GM19099 (cell line): ENCODE data around the gene TNXB.

Source experiments
- POLR2A ChIP-seq: IDR thresholded peaks from 3 replicates; pipeline ENCODE4 v1.6.1; 2011; ENCODE audit warnings: low read depth; ENCODE audit not compliant: insufficient read length; ENCODE audit errors: extremely low read depth

Gene TNXB

DNA sequence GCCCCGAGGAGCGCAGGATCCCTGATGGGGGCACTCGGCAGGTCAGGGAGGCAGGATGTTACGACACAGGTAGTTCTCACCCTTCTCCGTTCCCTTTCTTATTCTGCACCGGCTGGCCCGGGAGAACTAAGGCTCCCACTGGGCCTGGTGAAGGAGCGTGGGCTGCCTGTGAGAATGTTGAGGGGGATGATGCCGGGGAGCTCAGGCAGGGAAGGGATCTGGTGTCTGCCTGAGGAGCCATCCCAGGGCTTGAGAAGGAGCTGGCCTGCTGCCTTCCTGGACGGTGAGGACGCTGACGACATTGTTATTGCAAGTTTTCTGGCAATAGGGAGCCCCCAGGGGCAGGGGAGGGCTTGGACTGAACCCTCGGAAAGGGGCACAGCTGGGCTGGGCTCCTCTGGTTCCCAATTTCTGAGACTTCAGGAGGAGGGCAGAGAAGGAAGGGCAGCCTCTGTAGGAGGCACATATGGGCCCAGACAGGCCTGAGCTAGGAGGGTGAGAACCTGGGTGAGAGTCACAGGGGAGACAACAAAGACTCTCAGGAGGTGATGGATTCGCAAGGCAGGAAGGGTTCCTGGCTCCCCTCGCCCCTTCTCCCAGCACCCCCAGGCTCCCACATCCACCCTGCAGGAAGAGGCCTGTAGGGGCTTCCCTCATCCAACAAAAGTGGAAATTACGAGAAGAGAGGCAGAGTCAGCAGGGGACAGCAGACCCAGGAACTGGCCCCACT, 38.2 kb downstream of the TNXB start:
- no peak for TF ChIP-seq POLR2A

DNA sequence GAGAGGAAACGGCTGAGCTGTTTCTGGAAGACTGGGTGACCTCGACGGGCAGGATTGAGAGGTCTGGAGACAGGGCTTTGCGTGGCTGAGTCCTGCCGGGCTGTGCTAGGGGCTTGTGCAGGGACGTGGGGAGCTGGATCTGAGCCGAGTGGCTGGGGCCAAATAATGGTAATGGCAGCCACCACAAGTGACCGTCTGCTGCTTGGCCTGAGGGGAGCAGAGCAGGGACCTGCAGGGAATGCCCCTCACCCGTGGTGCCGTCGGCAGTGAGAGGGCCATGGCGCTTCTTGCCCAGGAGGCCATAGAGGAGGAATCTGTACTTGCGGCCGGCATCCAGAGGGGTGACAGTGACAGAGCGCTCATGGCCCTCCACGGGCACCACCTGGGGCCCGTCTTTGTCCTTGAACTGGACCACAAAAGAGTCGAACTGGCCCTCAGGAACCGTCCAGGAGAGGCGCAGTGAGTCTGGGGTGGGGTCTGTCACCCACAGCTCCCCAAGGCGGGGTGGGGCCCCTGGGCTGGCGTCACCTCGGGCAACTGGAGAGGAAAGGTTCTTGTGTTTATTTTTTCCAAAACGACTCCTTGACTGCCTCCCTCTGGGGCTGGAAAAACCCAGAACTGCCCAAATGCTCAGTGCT, 39.1 kb downstream of the TNXB start:
- TF ChIP-seq POLR2A = no peak

- TF ChIP-seq POLR2A = no peak
Observed at GRCh38 chr6:32069460-32069859, 39.7 kb downstream of the TNXB start.

DNA sequence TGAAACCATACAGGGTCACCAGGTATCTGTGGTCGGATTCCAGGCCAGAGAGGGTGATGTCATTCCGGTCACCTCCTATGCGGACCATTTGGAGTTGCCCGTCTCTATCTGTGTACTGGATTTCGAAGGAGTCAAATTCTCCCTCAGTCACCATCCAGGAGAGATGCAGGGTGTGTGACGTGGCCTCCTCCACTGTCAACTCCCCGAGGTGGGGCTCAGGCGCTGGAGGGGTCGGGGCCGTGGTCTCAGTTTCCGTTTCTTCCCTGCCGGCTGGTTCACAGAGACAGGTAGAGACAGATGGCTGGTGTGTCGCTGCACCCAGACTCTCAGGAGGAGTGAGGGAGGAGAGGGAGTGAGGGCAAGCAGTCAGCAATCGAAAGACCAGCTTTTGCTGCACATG, 40.3 kb downstream of the TNXB start:
- no peak for TF ChIP-seq POLR2A

GRCh38 chr6:32064706-32065105, 44.4 kb downstream of the TNXB start:
- TF ChIP-seq POLR2A = no peak

DNA sequence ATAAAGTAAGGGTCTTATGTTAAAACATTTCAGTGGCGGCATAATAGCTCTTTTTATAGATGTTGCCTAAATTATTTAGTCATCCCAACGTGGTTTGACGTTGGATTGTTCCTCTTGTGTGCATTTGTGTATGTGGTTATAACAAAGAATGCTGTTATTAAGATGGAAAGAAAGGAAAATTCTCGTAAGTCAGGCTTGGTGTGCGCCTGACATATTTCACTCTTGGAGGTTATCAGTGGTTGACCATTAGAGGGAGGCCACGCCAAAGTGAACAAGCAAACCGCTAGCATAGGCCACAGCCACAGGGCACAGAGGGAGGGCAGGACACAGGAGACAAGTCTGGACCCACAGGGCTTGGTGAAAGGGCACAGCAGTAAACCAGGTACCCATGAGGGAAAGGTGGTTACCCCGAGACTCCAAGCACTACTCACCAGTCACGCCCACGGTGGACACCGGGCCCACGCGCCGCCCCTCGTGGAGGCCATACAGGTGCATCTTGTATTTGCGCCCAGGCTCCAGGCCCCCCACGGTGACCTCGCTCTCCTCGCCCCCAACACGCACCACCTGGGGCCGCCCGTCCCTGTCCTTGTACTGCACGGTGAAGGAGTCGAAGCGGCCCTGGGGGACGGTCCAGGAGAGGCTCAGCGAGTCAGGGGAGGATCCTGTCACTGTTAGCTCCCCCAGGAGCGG, 48.0 kb downstream of the TNXB start:
- no peak for TF ChIP-seq POLR2A

DNA sequence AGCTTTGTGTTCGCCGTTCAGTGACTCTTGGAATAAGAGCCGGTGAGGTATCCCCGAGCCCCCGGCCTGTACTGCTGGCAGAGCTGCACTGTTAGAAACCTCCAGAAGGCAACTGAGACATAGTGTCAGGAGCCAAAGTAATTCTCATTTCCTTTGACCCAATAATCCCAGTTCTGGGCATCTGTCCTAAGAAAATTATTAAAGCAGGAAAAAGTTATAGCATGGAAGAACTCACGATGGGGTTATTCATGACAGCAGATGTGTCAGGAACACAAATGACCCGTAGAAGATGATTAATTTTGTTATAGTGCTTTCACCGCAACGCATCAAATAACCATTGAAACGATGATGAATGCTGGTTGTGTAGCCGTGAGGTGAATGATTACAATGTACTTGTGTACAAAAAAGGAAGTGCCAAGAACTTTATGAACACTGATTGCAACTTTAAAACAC, 50.6 kb downstream of the TNXB start:
- no peak for TF ChIP-seq POLR2A

- no peak for TF ChIP-seq POLR2A
Observed at GRCh38 chr6:32057966-32058365, 51.2 kb downstream of the TNXB start.

DNA sequence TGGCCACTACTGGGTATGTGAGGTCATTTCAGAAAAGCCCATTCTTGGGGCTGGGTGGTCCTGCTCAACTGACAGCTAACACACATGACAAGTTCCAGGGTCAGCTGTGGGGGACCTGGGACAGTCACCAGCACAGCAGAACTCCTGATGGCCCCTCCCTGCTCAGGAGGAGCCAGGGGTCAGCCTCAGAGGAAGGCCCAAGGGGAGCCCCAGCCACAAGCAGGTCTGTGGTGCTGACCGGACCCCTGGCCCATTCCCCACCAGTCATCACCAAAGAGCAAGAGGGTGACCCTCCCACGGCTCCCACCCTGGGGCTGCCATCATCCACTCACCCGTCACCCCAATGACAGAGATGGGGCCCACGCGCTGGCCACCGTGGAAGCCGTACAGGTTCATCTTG, 52.9 kb downstream of the TNXB start:
- TF ChIP-seq POLR2A = no peak

DNA sequence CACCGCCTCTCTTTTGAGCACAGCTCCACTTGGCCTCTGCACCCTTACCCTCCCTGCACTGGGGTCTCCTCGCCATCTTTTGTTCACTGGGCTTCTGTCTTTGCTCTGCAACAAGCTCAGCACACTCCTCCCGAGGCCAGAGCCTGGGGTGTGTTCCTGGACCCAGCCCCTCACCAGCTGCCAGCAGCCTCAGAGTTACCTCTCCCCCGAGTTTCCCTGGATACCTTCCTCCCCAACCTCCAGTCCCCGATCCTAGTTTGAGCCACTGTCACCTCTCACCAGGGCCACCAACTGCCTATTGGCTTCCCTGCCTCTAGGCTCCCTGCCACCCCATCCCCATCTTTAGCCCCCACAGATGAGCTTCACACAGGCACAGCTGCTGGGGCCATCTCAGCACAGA, 58.6 kb downstream of the TNXB start:
- TF ChIP-seq POLR2A = no peak

- no peak for TF ChIP-seq POLR2A
Observed at GRCh38 chr6:32047855-32048766, 61.0 kb downstream of the TNXB start.

GRCh38 chr6:32047539-32047854, 61.6 kb downstream of the TNXB start:
- no peak for TF ChIP-seq POLR2A

GRCh38 chr6:32047084-32047478, 62.1 kb downstream of the TNXB start:
- TF ChIP-seq POLR2A = no peak

GRCh38 chr6:32046450-32047083, 62.6 kb downstream of the TNXB start:
- TF ChIP-seq POLR2A = no peak

DNA sequence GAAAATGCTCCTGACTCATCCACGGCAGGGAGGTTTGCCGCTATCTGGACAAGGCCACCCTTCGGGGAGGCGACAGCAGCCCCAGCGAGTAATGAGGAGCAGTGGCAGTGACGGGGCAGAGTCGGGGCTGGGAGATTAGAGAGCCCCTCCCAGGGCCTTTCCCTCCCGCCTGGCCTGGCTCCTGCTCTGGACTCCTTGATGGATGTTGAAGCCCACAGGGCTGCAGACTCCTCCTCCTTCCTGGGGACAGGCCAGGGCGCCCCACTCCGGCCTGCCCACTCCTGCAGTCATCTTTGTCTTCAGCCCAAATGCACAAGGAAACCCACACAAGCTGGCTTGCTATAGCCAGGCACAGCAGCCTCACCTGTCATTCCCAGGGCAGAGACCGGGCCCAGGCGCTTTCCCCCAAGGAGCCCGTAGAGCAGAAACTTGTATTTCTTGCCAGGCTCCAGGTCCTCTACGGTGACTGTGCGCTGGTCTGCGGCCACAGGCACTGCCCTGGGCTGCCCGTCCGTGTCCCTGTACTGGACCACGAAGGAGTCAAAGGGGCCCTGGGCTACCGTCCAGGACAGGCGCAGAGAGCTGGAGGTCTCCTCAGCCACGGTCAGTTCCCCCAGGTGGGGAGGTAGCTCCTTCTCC, 63.2 kb downstream of the TNXB start:
- no peak for TF ChIP-seq POLR2A
